NCI-H2081 treated with DMSO at 0.1 percent for 48 hours (cell line): ENCODE results near the gene GABRA1.

Source experiments
- DNase-seq: peaks from one replicate; lab custom pipeline; 2025; lab: John Stamatoyannopoulos, UW

The GABRA1 gene

DNA sequence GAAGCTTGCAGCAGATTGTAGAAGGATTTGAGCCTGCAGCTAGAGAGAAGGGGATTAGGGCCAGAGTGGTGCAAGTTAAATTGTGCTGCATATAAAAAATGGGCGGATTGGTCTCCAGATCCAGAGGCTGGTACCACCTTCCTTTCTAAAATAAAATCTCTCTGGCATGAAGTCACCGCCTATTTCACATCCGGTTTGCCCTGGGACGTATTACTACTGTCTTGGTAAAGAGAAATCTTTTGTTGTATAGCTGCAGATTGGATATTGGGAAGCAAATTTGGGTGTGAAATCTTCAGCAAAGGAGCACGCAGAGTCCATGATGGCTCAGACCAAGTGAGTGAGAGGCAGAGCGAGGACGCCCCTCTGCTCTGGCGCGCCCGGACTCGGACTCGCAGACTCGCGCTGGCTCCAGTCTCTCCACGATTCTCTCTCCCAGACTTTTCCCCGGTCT, at the start of gene GABRA1:
Gene GABRA1 (plus strand): TSS at position 180 of the 451 bp plus-strand sequence. CDS start 2,691 bp downstream, outside the sequence.
- DNase-seq, result no peak

GRCh38 chr5:161799316-161799715, 48.6 kb upstream of the GABRA1 start:
- no peak for DNase-seq

GRCh38 chr5:161804263-161804662, 43.7 kb upstream of the GABRA1 start:
- no peak for DNase-seq

GRCh38 chr5:161846746-161847145, 1.2 kb upstream of the GABRA1 start:
- no peak for DNase-seq

DNA sequence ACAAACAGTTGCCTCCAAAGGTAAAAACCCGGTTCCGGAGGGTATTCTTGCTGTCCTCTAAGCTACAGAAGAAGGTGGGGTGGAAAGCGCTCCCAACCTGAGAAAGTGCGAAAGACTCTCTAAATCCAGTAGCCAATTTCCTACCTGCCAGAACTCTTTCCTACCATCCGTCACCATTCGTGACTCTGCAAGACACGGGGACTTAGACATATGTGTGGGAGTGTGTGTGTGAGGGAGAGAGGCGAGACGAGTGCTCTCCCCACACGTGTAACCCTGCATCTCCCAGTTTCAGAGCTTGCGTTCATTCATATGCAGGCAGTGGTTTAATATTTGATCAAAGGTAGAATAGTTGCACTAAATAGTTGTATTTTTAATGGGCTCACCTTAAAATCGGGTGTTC, 473 bp upstream of the GABRA1 start:
- DNase-seq, result no peak

DNA sequence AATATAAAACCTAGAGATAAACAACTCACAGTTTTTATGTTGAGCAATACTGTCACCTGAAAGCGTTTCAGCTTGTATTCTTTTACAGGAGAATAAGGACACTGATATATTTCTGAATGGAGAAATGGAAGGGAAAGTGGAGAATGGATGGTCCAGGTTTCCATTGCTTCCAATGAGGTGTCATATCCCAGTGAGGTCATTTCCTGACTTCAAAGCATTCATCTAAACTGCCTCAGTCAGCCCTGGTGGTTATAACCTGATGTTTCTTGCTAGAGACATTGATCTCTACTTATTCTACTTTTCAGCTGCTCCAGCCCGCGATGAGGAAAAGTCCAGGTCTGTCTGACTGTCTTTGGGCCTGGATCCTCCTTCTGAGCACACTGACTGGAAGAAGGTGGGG, 2.6 kb downstream of the GABRA1 start:
- DNase-seq, result no peak

DNA sequence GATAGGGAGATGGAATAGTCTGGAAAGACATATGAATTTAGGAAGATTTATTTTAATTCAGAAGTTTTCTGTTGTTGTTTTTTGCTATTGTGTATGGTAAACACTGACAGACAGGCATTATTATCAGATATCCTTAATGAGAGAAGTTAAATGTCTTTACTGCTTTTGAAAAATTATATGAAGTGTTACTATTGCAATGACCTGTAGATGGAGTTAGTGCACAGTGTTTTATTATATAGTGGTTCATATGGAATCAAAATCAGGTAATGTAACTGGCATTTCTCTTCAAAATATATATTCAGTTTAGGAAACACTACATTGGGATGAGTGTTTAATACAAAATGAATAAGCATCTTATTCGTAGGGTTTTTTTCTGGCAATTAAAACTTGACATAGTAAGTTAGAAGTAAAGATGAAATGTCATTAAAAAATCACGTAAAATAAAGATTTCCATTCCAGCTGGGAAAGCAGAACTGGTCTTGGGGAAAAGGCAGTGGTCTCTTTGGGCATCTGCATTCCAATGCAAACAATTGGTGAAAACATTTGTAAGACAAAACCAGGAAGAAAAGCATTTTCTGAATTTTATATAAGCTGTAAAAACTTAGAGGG, 3.9 kb downstream of the GABRA1 start:
- no peak for DNase-seq

- no peak for DNase-seq
Observed at GRCh38 chr5:161857358-161857757, 9.4 kb downstream of the GABRA1 start.

DNA sequence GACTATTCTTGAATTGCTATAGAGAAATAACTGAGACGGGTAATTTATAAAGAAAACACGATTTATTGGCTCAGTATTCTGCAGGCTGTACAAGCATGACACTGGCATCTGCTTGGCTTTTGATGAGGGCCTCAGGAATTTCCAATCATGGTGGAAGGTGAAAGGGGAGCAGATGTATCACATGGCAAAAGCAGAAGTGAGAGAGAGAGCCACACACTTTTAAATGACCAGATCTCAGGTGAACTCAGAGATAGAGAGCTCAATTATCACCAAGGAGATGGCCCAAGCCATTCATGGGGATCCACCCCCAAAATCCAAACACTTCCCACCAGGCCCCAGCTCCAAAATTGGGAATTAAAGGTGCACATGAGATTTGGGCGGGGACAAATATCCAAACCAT, 15.3 kb downstream of the GABRA1 start:
- DNase-seq, result no peak

- DNase-seq, result no peak
Observed at GRCh38 chr5:161863811-161864210, 15.9 kb downstream of the GABRA1 start.

- DNase-seq, result no peak
Observed at GRCh38 chr5:161865510-161865909, 17.6 kb downstream of the GABRA1 start.

- DNase-seq, result no peak
Observed at GRCh38 chr5:161889971-161890370, 42.1 kb downstream of the GABRA1 start.

- DNase-seq, result no peak
Observed at GRCh38 chr5:161895514-161895913, 47.6 kb downstream of the GABRA1 start.

- DNase-seq, result no peak
Observed at GRCh38 chr5:161897033-161897432, 49.1 kb downstream of the GABRA1 start.

GRCh38 chr5:161899590-161899989, 51.7 kb downstream of the GABRA1 start:
- DNase-seq, result no peak

GRCh38 chr5:161900981-161901380, 53.1 kb downstream of the GABRA1 start:
- DNase-seq, result no peak

GRCh38 chr5:161921781-161922180, 73.9 kb downstream of the GABRA1 start:
- DNase-seq, result no peak

DNA sequence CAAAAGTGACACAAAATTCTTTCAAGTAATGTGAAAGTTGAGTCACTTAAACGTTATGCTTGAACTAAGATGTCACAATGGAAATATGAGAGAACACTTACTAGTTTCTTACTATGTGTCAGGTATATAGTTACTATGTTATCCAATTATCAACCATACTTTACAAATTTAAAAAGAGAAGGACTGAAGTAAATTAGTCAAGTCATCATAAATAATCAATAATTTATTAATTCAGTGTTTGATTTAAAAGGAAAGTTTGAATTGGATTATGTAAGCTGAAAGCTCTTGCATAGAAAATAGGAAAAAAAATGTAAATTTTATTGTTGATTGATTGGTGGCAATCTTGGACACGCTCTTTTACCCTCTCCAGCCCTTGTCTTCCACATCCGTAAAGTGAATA, 76.3 kb downstream of the GABRA1 start:
- no peak for DNase-seq

DNA sequence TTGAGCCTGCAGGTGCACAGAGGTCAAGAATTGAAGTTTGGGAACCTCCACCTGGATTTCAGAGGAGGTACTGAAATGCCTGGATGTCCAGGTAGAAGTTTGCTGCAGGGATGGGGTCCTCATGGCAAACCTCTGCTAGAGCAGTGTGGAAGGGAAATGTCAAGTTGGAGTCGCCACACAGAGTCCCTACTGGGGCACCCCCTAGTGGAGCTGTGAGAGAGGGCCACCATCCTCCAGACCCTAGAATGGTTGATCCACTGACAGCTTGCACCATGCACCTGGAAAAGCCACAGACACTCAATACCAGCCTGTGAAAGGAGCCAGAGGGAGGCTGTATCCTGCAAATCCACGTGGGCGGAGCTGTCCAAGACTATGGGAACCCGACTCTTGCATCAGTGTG, 78.0 kb downstream of the GABRA1 start:
- DNase-seq, result no peak

DNA sequence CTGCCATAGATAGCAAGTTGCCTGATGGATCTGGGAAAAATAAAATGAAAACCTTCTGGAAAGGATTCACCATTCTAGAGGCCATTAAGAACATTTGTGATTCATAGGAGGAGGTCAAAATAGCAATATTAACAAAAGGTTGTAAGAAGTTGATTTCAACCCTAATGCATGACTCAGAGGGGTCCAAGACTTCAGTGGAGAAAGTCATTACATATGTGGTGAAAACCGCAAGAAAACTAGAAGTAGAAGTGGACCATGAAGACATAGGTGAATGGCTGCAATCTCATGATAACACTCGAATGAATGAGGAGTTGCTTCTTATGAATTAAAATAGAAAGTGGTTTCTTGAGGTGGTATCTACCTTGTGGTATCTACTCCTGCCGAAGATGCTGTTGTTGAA, 86.6 kb downstream of the GABRA1 start:
- no peak for DNase-seq

DNA sequence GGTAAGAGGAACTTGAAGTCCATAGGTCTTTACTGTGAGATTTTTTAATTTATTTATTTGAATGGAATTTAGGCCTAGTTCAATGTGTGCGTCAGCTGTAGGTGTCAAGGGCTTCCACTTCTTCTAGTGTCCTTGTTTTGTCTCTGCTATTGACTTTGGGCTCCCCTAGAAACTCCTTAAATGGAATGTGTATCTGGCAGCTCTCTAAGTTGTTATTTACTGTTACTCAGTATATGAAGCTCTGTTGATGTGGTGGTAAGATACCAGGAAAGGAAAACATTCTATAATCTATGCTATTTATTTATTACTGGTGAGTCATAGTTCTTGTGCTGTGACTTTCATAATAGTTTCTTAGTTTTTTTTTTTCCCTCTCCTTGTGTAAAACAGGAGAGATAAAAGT, 97.1 kb downstream of the GABRA1 start:
- no peak for DNase-seq

GRCh38 chr5:161946911-161947310, 99.0 kb downstream of the GABRA1 start:
- DNase-seq, result no peak
